Progenitor cell of endocrine pancreas (in vitro differentiated cells): ENCODE measurements around the gene PRKCB. TPM values are rescaled to one million over a fixed set of nuclear protein-coding genes. Genes with fewer than 3 reads are reported as not detected.

Source experiments
- DNase-seq: peaks from one replicate; pipeline ENCODE4 v3.0.0; 2021; ENCODE audit warnings: low spot score; ENCODE audit not compliant: unreplicated experiment
- H3K27ac Mint-ChIP-seq: 2 replicates; pipeline ENCODE4 v1.8.0; 2021; ENCODE audit warnings: mild to moderate bottlenecking, moderate library complexity, mixed read lengths
- H3K27me3 Mint-ChIP-seq: 2 replicates; pipeline ENCODE4 v1.8.0; 2021; ENCODE audit warnings: mixed read lengths
- H3K36me3 Mint-ChIP-seq: 2 replicates; pipeline ENCODE4 v1.8.0; 2022; ENCODE audit warnings: mixed read lengths; ENCODE audit not compliant: insufficient read depth
- H3K4me1 Mint-ChIP-seq: 2 replicates; pipeline ENCODE4 v1.8.0; 2021; ENCODE audit warnings: low read depth, mixed read lengths
- H3K4me3 Mint-ChIP-seq: 2 replicates; pipeline ENCODE4 v1.8.0; 2021; ENCODE audit warnings: low read depth, mild to moderate bottlenecking, moderate library complexity, mixed read lengths
- H3K9me3 Mint-ChIP-seq: 2 replicates; pipeline ENCODE4 v1.8.0; 2021; ENCODE audit warnings: low read depth, mixed read lengths
- total RNA-seq: library from RNA; stranded (reverse); gene quantifications from 2 replicates; pipeline ENCODE4 v1.2.1, GENCODE V29; 2021
- TF ChIP-seq, protein P1 (sequence below): fragments of 200-600 bp; sonication (generic); IDR thresholded peaks from one replicate; pipeline ENCODE4 v1.5.0; 2021; ENCODE audit warnings: antibody characterized with exemption, mild to moderate bottlenecking; ENCODE audit not compliant: unreplicated experiment

PRKCB gene
- total RNA-seq, 1 donor from 2014 or later: 0.36 TPM

DNA sequence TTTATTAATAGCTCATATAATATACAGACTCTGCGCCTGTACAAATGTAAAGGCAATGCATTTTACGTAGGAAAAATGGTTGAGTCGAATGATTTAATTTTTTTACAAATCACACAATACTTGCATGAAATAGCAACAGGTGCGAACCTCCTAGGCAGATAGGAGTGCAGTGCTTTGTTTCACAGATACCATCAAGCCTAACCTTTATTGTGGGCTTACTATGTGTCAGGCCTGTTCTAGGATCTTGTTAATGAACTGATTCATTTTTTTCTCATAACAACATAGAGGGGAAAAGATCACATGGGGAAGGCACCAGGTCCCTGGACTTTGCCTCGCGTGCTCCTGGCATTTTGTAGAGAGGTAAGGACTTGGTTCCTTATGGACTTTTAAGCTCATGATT lies 107.8 kb downstream of the PRKCB start:
- Mint-ChIP-seq H3K27ac (no peak overlapping the region), H3K4me3 (no peak overlapping the region), H3K27me3 (peaks cover 73% of the 10 kb centered on the region), H3K4me1 (peaks cover 12% of the 10 kb centered on the region), H3K36me3 (no peaks in the 10 kb centered on the region), H3K9me3 (no peaks in the 10 kb centered on the region)
- TF ChIP-seq, protein P1, sequence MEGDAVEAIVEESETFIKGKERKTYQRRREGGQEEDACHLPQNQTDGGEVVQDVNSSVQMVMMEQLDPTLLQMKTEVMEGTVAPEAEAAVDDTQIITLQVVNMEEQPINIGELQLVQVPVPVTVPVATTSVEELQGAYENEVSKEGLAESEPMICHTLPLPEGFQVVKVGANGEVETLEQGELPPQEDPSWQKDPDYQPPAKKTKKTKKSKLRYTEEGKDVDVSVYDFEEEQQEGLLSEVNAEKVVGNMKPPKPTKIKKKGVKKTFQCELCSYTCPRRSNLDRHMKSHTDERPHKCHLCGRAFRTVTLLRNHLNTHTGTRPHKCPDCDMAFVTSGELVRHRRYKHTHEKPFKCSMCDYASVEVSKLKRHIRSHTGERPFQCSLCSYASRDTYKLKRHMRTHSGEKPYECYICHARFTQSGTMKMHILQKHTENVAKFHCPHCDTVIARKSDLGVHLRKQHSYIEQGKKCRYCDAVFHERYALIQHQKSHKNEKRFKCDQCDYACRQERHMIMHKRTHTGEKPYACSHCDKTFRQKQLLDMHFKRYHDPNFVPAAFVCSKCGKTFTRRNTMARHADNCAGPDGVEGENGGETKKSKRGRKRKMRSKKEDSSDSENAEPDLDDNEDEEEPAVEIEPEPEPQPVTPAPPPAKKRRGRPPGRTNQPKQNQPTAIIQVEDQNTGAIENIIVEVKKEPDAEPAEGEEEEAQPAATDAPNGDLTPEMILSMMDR: no peak
- no peak for DNase-seq

DNA sequence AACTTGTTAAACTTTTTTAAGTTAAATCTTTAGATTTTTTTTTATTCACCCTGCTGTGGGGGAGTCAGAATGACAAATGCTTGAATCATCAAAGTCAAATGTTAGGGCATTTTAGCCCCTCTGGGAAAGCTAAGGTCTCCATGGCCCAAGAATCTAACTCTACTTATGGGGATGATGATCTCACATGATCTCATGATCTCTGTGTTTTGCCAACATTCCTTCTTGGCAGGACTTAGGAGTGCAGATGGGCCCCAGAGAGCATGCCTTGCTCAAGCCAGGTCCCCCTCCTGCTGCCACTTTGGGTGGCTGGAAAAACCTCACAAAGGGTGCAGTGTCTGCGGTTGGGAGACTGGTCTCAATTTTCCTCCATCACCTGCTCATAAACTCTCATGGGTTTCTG lies 108.6 kb downstream of the PRKCB start:
- H3K27me3 Mint-ChIP-seq: peaks cover 74% of the 10 kb centered on the region
- no peaks in the 10 kb centered on the region for H3K36me3 Mint-ChIP-seq

DNA sequence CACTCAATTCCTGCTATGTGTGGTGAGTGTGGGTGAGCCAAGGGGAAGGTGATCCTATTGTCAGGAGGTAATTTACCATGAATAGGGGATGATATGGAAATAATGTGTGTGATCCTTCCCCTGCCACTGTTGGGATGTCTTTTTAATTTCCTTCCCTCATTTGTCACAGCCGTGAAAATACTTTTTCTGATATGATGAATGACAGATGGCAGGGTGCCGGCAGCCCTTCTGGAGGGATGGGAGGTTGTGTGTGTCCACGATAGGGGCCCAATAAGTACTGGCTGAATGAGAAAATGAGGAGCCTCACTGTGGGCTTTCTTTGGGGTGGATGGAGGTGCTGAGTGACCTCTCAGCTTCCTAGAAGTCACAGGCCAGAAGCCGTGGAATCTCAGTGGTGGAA lies 109.5 kb downstream of the PRKCB start:
- H3K4me1 Mint-ChIP-seq: peaks cover 2% of the 10 kb centered on the region
- no peak overlapping the region for H3K27ac Mint-ChIP-seq
- peaks cover 83% of the 10 kb centered on the region for H3K27me3 Mint-ChIP-seq
- no peaks in the 10 kb centered on the region for H3K36me3 Mint-ChIP-seq
- no peak overlapping the region for H3K4me3 Mint-ChIP-seq
- TF ChIP-seq, protein P1: no peak
- H3K9me3 Mint-ChIP-seq: no peaks in the 10 kb centered on the region
- DNase-seq: no peak

More for the DNA sequence above, 108.6 kb downstream of the PRKCB start:
- Mint-ChIP-seq H3K9me3 (no peaks in the 10 kb centered on the region), H3K27ac (no peak overlapping the region), H3K4me1 (peaks cover 10% of the 10 kb centered on the region), H3K4me3 (no peak overlapping the region)
- TF ChIP-seq, protein P1: no peak
- no peak for DNase-seq

DNA sequence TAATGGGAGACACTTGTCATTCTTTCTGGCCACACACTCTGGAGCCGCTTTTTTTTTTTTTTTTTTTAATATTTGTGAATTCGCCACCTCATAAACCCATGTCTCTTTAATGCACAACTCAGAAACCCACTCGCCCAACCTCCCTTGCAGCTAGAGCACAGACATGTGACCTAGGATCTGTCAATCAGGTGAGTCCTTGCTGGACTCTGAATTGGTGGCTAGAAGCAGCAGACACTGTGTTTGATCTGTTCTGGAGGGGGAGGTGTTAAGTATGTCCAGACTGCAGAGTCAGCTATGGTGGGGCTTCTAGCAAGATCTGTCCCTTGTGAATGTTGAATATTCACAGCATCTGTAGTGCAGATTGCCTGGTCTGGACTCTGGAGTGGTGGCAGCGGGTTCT lies 112.1 kb downstream of the PRKCB start:
- no peak for DNase-seq
- H3K27ac Mint-ChIP-seq: no peak overlapping the region
- H3K27me3 Mint-ChIP-seq: peaks cover 88% of the 10 kb centered on the region
- H3K4me1 Mint-ChIP-seq: peaks cover 2% of the 10 kb centered on the region
- H3K9me3 Mint-ChIP-seq: no peaks in the 10 kb centered on the region
- TF ChIP-seq, protein P1: no peak
- no peaks in the 10 kb centered on the region for H3K36me3 Mint-ChIP-seq
- no peak overlapping the region for H3K4me3 Mint-ChIP-seq

DNA sequence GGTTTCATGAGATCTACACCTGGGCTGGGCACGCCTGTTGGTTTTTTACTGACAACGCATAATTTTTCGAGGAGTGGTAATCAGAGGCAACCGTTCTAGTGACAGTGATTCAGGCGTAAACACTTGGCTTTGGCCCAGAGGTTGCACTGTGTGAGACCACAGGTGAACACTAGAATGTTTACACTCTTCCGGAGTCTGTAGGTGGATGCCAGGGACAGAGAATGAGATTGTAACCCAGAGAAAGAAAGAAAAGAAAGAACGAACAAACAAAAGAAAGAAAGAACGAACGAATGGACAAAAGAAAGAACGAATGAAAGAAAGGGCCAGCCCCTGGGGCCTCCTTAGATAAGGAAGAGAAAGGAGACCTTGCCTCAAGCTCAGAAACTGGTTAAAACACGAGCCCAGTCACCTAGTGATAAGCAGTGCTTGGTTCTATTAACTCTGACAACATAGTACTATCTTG lies 113.2 kb downstream of the PRKCB start:
- Mint-ChIP-seq H3K4me3 (no peak overlapping the region), H3K9me3 (no peaks in the 10 kb centered on the region), H3K36me3 (no peaks in the 10 kb centered on the region), H3K27me3 (peaks cover 86% of the 10 kb centered on the region), H3K4me1 (peaks cover 2% of the 10 kb centered on the region), H3K27ac (no peak overlapping the region)
- no peak for DNase-seq
- TF ChIP-seq, protein P1: no peak
